Raji (cell line): ENCODE data around the gene PDILT.

Source experiments
- POLR2A ChIP-seq: IDR thresholded peaks from 2 replicates; pipeline ENCODE4 v1.6.1; 2011; ENCODE audit warnings: low read depth, low read length, control low read depth; ENCODE audit not compliant: insufficient read depth

Gene PDILT

DNA sequence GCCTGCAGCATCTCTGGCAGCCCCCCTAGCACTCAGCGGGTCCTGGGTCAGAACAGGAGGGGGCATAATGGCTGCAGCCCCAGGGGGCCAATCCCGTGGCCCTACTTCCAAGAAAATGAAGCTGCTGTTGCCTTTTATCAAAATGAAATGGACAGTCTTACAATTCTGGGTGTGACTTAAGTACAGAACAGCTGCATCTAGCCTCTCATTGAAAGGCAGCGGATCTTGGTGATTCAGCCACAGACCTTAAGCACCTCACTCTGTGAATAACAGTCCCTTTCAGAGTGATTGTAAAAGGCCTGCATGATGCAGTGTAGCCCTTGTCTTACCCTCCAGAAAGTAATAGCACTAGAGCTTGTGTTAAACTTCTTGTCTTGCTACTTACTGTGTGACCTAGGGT lies 40.5 kb downstream of the PDILT start:
- no peak for TF ChIP-seq POLR2A

- TF ChIP-seq POLR2A = no peak
Observed at GRCh38 chr16:20363191-20363590, 41.3 kb downstream of the PDILT start.

GRCh38 chr16:20359997-20360396 lies 44.5 kb downstream of the PDILT start:
- no peak for TF ChIP-seq POLR2A

DNA sequence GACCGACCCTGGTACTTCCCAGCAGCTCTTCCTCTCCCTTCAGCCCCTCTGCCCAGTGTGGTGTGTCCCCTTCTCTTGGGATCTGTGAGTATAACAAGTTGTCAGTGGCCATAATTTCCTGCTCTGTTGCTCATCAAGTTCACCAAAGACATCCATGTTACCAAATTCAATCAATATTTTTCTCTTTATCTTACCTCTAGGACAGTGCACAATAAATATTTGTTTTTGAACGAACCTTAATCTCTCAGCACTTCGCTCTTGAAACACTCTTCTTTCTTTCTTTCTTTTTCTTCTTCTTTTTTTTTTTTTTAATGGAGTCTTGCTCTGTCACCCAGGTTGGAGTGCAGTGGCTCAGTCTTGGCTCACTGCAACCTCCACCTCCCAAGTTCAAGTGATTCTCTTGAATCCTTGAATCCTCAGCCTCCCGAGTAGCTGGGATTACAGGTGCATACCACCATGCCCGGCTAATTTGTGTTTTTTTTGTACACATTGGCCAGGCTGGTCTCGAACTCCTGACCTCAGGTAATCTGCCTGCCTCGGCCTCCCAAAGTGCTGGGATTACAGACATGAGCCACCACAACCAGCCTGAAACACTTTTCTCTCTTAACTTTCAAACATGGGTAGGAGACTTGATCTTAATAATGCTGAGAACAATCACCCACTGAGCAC lies 49.3 kb downstream of the PDILT start:
- TF ChIP-seq POLR2A = no peak

- no peak for TF ChIP-seq POLR2A
Observed at GRCh38 chr16:20353379-20353778, 51.2 kb downstream of the PDILT start.

- TF ChIP-seq POLR2A = no peak
Observed at GRCh38 chr16:20352615-20353014, 51.9 kb downstream of the PDILT start, which contains the start of gene UMOD. Gene UMOD (minus strand): TSS chr16:20352715. CDS start chr16:20350737, 1,978 bp downstream.

- no peak for TF ChIP-seq POLR2A
Observed at GRCh38 chr16:20349615-20350014, 54.9 kb downstream of the PDILT start.

GRCh38 chr16:20348365-20349185 lies 56.0 kb downstream of the PDILT start:
- no peak for TF ChIP-seq POLR2A

GRCh38 chr16:20347666-20348364 lies 56.7 kb downstream of the PDILT start:
- TF ChIP-seq POLR2A = no peak

- no peak for TF ChIP-seq POLR2A
Observed at GRCh38 chr16:20344611-20345010, 59.9 kb downstream of the PDILT start.

DNA sequence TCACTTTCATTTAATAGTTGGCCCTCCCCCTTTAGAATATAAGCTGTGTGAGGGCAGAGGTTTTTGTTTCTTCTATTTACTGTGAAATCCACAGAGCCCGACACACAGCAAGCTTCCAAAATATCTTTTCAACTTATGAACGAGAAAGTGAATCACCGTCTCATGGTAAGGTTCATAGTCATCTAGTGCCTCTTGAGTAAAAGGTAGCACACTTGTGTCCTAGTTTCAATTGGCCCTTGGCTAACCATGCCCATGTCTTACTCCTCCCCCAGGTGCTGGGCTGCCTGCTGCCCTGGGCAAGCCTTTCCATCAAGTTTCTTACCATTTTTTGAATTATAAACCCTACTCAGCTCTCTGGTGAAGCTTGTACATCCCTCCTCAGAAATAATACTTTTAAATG lies 64.8 kb downstream of the PDILT start:
- TF ChIP-seq POLR2A = no peak

DNA sequence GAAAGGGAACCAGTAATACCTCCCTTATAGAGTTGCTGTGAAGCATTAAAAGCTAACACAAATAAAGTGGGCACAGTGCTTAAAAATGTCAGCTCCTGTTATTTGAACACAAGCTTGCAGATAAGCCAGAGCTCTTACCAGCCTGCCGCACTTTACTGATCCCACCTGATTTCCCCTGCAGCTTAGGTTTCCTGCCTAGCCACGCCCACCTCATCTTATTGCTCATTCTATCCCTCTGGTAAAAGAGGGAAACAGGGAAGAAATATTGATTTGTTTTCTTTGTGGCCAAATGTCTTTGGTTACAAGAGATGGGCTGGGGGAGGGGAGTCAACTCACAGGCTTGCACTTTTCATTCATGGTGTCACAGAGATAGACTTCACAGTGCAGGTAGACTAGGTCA lies 67.6 kb downstream of the PDILT start:
- no peak for TF ChIP-seq POLR2A

DNA sequence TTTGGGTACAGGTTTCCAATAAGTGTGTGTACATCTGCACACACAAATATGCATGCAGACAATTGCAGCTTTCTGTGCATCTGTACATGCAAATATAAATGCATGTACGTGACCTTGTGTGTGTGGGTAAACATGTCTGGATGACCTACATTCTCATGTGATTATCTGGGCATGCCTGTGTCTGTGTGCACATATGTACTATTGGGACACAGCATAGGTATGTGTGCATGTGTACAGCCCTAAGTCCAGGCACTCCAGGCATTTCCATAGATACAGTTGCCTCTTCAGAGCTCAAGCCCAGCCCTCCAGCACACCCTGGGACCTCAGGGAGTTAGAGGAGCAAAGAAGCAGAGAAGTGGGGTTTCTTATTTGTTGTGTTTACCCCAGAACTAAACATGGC lies 70.1 kb downstream of the PDILT start:
- TF ChIP-seq POLR2A = no peak

DNA sequence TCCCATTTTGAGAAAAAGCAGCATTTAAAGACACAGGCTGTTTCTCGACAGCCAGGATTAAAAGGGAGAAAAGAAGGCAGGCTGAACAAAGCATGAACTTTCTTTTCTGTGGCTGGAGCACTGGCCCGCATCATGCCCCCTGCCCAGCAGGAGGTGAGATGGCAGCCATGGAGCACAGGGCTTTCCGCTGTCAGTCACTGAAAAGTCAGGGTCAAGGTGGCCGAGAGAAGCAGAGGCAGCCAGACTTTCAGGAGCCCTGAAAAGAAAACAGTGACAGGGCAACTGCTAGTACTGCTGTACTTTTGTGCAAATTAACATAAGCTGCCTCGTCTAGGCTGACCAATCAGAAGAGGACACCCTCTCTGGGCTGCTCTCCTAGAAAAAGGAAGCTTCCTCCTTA lies 71.4 kb downstream of the PDILT start:
- no peak for TF ChIP-seq POLR2A

DNA sequence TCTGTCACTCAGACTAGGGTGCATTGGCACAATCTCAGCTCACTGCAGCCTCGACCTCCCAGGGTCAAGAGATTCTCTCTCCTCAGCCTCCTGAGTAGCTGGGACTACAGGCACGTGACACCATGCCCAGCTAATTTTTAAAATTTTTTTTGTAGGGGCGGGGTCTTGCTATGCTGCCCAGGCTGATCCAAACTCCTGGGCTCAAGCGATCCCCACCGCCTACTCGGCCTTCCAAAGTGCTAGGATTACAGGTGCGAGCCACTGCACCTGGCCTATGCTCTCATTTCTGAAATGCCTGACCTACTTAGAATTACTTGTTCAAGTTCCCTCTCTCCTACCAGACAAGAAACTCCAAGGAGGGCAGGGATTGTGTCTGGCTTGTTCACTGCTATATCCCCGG lies 72.1 kb downstream of the PDILT start:
- TF ChIP-seq POLR2A = no peak

DNA sequence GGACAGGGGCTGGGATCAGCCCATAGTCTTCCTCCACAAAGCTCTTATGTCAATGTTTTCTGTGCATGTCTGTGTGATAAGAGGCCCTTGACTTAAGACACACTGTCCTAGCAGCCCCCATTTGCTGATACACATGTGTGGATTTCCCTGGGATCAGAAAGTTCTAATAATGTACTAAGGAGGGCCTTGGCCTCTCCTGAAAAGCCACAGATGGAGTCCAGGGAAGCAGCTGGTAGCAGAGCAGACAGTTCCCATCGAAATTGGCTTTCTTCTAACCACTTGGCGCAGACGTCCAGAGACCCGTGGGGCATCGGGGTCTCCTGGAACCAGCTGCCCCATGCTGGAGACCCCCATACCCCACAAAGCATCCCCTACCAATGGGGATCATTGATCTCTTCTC lies 72.9 kb downstream of the PDILT start:
- no peak for TF ChIP-seq POLR2A

GRCh38 chr16:20329392-20330138 lies 75.0 kb downstream of the PDILT start:
- no peak for TF ChIP-seq POLR2A
